ENCODE results near the gene ADPRH. TPM values are rescaled to one million over a fixed set of nuclear protein-coding genes. Genes with fewer than 3 reads are reported as not detected.

Gene ADPRH
- total and polyA plus RNA-seq, 10 of the 15 experiments (the other 5 are each of a cell fraction or from before 2014, with no cell fraction given) = 2.3 to 32.6 (median 19.0) TPM

GRCh38 chr3:119559441-119559963 lies 19.8 kb upstream of the ADPRH start, which contains the start of gene CD80 (continued):
- TF ChIP-seq HCFC1 (IDR thresholded peaks at IDR 0.05; ENCODE audit: low read length) = 0 out of 2 replicates have a peak, but pooled peaks have one; percentile 15
- peak; percentile 68; the same call in 1 of the 2 replicates for TF ChIP-seq TBL1XR1 (IDR thresholded peaks at IDR 0.05; ENCODE audit: low read depth, low read length)
- TF ChIP-seq RUNX3 (IDR thresholded peaks at IDR 0.05; ENCODE audit: low read length) = peak; percentile 42
- TF ChIP-seq PKNOX1 (IDR thresholded peaks at IDR 0.05) = 0 out of 2 replicates have a peak, but pooled peaks have one; percentile 47
- peak in 1 of 2 experiments; percentile 44; a peak in 2 of 4 replicates for TF ChIP-seq BHLHE40 (IDR thresholded peaks at IDR 0.05; ENCODE audit: borderline replicate concordance in 1 of 2, low read depth in 2 of 2, low read length in 1 of 2)
- TF ChIP-seq PAX5 (IDR thresholded peaks at IDR 0.05; ENCODE audit: borderline replicate concordance, low read depth, low read length) = 0 out of 2 replicates have a peak, but pooled peaks have one; percentile 13
- TF ChIP-seq POLR2A (IDR thresholded peaks at IDR 0.05; ENCODE audit: low read depth, low read length) = peak; percentile 67; the same call in 1 of the 2 replicates
- no peak for TF ChIP-seq RCOR1 (conservative IDR thresholded peaks at IDR 0.05; ENCODE audit: low read depth, low read length)
- peak in 1 of 2 experiments; percentile 33; a peak in 2 of 4 replicates for TF ChIP-seq IKZF2 (IDR thresholded peaks at IDR 0.05)
- TF ChIP-seq CREB1 (IDR thresholded peaks at IDR 0.05; ENCODE audit: low read depth) = no peak; the same call in 1 of the 2 replicates
- TF ChIP-seq, protein P1, sequence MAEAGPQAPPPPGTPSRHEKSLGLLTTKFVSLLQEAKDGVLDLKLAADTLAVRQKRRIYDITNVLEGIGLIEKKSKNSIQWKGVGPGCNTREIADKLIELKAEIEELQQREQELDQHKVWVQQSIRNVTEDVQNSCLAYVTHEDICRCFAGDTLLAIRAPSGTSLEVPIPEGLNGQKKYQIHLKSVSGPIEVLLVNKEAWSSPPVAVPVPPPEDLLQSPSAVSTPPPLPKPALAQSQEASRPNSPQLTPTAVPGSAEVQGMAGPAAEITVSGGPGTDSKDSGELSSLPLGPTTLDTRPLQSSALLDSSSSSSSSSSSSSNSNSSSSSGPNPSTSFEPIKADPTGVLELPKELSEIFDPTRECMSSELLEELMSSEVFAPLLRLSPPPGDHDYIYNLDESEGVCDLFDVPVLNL (IDR thresholded peaks at IDR 0.05; ENCODE audit: low read depth, low read length) = 0 out of 2 replicates have a peak, but pooled peaks have one; percentile 29
- peak; percentile 66 for TF ChIP-seq ZNF687 (IDR thresholded peaks at IDR 0.05)
- no peak for TF ChIP-seq ZNF274 (IDR thresholded peaks at IDR 0.05; ENCODE audit: insufficient read depth, insufficient read length)
- peak; percentile 71 for TF ChIP-seq POLR2AphosphoS5 (IDR thresholded peaks at IDR 0.05; ENCODE audit: low read length)
- peak; percentile 61; the same call in 1 of the 2 replicates for TF ChIP-seq NKRF (conservative IDR thresholded peaks at IDR 0.05)
- TF ChIP-seq NBN (IDR thresholded peaks at IDR 0.05) = peak; percentile 59; the same call in 1 of the 2 replicates
- TF ChIP-seq, protein P2, sequence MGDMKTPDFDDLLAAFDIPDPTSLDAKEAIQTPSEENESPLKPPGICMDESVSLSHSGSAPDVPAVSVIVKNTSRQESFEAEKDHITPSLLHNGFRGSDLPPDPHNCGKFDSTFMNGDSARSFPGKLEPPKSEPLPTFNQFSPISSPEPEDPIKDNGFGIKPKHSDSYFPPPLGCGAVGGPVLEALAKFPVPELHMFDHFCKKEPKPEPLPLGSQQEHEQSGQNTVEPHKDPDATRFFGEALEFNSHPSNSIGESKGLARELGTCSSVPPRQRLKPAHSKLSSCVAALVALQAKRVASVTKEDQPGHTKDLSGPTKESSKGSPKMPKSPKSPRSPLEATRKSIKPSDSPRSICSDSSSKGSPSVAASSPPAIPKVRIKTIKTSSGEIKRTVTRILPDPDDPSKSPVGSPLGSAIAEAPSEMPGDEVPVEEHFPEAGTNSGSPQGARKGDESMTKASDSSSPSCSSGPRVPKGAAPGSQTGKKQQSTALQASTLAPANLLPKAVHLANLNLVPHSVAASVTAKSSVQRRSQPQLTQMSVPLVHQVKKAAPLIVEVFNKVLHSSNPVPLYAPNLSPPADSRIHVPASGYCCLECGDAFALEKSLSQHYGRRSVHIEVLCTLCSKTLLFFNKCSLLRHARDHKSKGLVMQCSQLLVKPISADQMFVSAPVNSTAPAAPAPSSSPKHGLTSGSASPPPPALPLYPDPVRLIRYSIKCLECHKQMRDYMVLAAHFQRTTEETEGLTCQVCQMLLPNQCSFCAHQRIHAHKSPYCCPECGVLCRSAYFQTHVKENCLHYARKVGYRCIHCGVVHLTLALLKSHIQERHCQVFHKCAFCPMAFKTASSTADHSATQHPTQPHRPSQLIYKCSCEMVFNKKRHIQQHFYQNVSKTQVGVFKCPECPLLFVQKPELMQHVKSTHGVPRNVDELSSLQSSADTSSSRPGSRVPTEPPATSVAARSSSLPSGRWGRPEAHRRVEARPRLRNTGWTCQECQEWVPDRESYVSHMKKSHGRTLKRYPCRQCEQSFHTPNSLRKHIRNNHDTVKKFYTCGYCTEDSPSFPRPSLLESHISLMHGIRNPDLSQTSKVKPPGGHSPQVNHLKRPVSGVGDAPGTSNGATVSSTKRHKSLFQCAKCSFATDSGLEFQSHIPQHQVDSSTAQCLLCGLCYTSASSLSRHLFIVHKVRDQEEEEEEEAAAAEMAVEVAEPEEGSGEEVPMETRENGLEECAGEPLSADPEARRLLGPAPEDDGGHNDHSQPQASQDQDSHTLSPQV (IDR thresholded peaks at IDR 0.05) = no peak
- peak; percentile 34; the same call in 1 of the 2 replicates for TF ChIP-seq ZNF384 (IDR thresholded peaks at IDR 0.05; ENCODE audit: borderline replicate concordance, low read depth, low read length)
